Erythroblast (primary cell): ENCODE measurements around the gene CCDC137.

Experiments
- GATA1 ChIP-seq: IDR thresholded peaks from 2 replicates; pipeline ENCODE4 v1.6.1; 2011; ENCODE audit warnings: low read depth, mild to moderate bottlenecking, control low read depth, low read length, moderate library complexity
- POLR2A ChIP-seq: IDR thresholded peaks from 2 replicates; pipeline ENCODE4 v1.6.1; 2011; ENCODE audit warnings: mild to moderate bottlenecking, low read length

GRCh38 chr17:81693509-81694210 is 27.1 kb downstream of the CCDC137 start:
- TF ChIP-seq POLR2A (no peak), GATA1 (no peak)
